HCT116 (cell line): ENCODE data around the gene ZFYVE19. TPM values are rescaled to one million over a fixed set of nuclear protein-coding genes. Genes with fewer than 3 reads are reported as not detected.

Source experiments
- ATAC-seq: fragments of 200-7000 bp; cut with Tn5 transposase; 2 replicates; pipeline ENCODE4 v1.9.1; 2020; ENCODE audit warnings: mild to moderate bottlenecking, moderate library complexity
- BruUV-seq: library from RNA; stranded (reverse); fragments of 400-500 nt; replicated peaks from 2 replicates; lab custom pipeline; 2021; lab: Mats Ljungman, UMichigan
- CTCF ChIA-PET: fragments of 300-600 bp; sonication (Branson Sonifier 250); formaldehyde crosslinking; loops from one replicate; lab custom pipeline; 2021; ENCODE audit warnings: antibody characterized with exemption; lab: Charles Lee
- POLR2A ChIA-PET: fragments of 300-600, 350-600 bp; sonication (Branson Sonifier 250); formaldehyde crosslinking; loops from one replicate; lab custom pipeline; 2021; ENCODE audit warnings: antibody characterized with exemption; lab: Charles Lee
- RAD21 ChIA-PET, 2 experiments: fragments of 300-600 bp; sonication (Branson Sonifier 250); formaldehyde crosslinking; loops; one replicate each; lab custom pipeline; 2023; ENCODE audit warnings: low total read pairs in 2 of 2; ENCODE audit not compliant: uncharacterized antibody in 2 of 2, unreplicated experiment in 2 of 2, low non-redundant PET in 1 of 2; lab: Charles Lee
- DNase-seq: peaks from one replicate; pipeline ENCODE4 v3.0.0-alpha.2; 2010; ENCODE audit warnings: low read depth, low spot score
- H2AFZ ChIP-seq: fragments of 200-600 bp; shearing (Covaris generic), sonication (generic); 2 replicates; pipeline ENCODE4 v1.6.1; 2017; ENCODE audit warnings: low read depth, mixed run types, mixed read lengths, antibody characterized with exemption, low read length; ENCODE audit not compliant: poor library complexity, severe bottlenecking
- H3K27ac ChIP-seq: 2 replicates; pipeline ENCODE4 v1.5.1; 2012; ENCODE audit warnings: low read depth, low read length
- H3K27me3 ChIP-seq: fragments of 200-600 bp; sonication (generic); 2 replicates; pipeline ENCODE4 v1.6.1; 2016; ENCODE audit warnings: mixed run types, low read length, mixed read lengths; ENCODE audit not compliant: insufficient read depth
- H3K36me3 ChIP-seq, 2 experiments: fragments of 200-500 bp in 1 of 2; fragments of 200-600 bp in 1 of 2; sonication (Bioruptor generic) in 1 of 2; sonication (generic) in 1 of 2; 2 replicates each; pipeline versions ENCODE4 v1.5.1 to v1.6.1; 2014 to 2016; ENCODE audit warnings: low read length in 2 of 2, inconsistent platforms in 1 of 2, mixed read lengths in 1 of 2, mixed run types in 1 of 2; ENCODE audit not compliant: insufficient read depth in 2 of 2, control insufficient read depth in 1 of 2
- H3K4me1 ChIP-seq, 2 experiments: fragments of 200-600 bp in 1 of 2; sonication (generic) in 1 of 2; 2 replicates each; pipeline versions ENCODE4 v1.5.1 to v1.6.1; 2012 to 2017; ENCODE audit warnings: low read length in 2 of 2, inconsistent platforms in 1 of 2, mild to moderate bottlenecking in 1 of 2, mixed read lengths in 1 of 2, mixed run types in 1 of 2, moderate library complexity in 1 of 2; ENCODE audit not compliant: insufficient read depth in 2 of 2, control insufficient read depth in 1 of 2
- H3K4me2 ChIP-seq: fragments of 200-600 bp; sonication (generic); 2 replicates; pipeline ENCODE4 v1.6.1; 2017; ENCODE audit warnings: mixed run types, low read length, mixed read lengths
- H3K4me3 ChIP-seq, 2 experiments: fragments of 200-600 bp in 1 of 2; sonication (generic) in 1 of 2; replicated peaks in 1 of 2; 2 replicates each; pipeline ENCODE4 v1.5.1; 2011 to 2016; ENCODE audit warnings: low read length in 2 of 2, control low read depth in 1 of 2, low read depth in 1 of 2, mild to moderate bottlenecking in 1 of 2, mixed read lengths in 1 of 2, mixed run types in 1 of 2
- H3K79me2 ChIP-seq: fragments of 200-600 bp; sonication (generic); 2 replicates; pipeline ENCODE4 v1.6.1; 2017; ENCODE audit warnings: mild to moderate bottlenecking, mixed run types, low read length, moderate library complexity, mixed read lengths; ENCODE audit not compliant: insufficient read depth
- H3K9ac ChIP-seq: fragments of 200-600 bp; sonication (generic); 2 replicates; pipeline ENCODE4 v1.6.1; 2016; ENCODE audit warnings: low read length, mixed read lengths
- H3K9me2 ChIP-seq: fragments of 200-600 bp; sonication (generic), shearing (Covaris generic); 2 replicates; pipeline ENCODE4 v1.6.1; 2017; ENCODE audit warnings: mixed run types, mild to moderate bottlenecking, moderate library complexity; ENCODE audit not compliant: insufficient read depth
- H3K9me3 ChIP-seq, 2 experiments: fragments of 200-500 bp in 1 of 2; fragments of 200-600 bp in 1 of 2; sonication (Bioruptor generic) in 1 of 2; sonication (generic) in 1 of 2; 2 replicates each; pipeline ENCODE4 v1.6.1; 2014 to 2017; ENCODE audit warnings: low read length in 2 of 2, mixed read lengths in 2 of 2, inconsistent platforms in 1 of 2, low read depth in 1 of 2, mild to moderate bottlenecking in 1 of 2, mixed run types in 1 of 2, moderate library complexity in 1 of 2; ENCODE audit not compliant: control insufficient read depth in 1 of 2, insufficient read depth in 1 of 2
- H4K20me1 ChIP-seq: fragments of 200-600 bp; sonication (generic), shearing (Covaris generic); 2 replicates; pipeline ENCODE4 v1.6.1; 2017; ENCODE audit warnings: mixed run types, mild to moderate bottlenecking, moderate library complexity; ENCODE audit not compliant: insufficient read depth
- CTCF ChIP-seq, 3 experiments: fragments of 200-600 bp in 1 of 3; sonication (generic) in 1 of 3; IDR thresholded peaks in 2 of 3; conservative IDR thresholded peaks in 1 of 3; 2 replicates each; pipeline ENCODE4 v1.5.1; 2012 to 2017; ENCODE audit warnings: low read depth in 2 of 3, low read length in 2 of 3, antibody characterized with exemption in 1 of 3, borderline replicate concordance in 1 of 3, control low read depth in 1 of 3, mild to moderate bottlenecking in 1 of 3, mixed read lengths in 1 of 3, mixed run types in 1 of 3, moderate library complexity in 1 of 3; ENCODE audit not compliant: insufficient read depth in 1 of 3
- ELF1 ChIP-seq: IDR thresholded peaks from 2 replicates; pipeline ENCODE4 v1.6.1; 2012; ENCODE audit warnings: low read depth, borderline replicate concordance
- MAX ChIP-seq: IDR thresholded peaks from 2 replicates; pipeline ENCODE4 v1.6.1; 2012
- RAD21 ChIP-seq: IDR thresholded peaks from 2 replicates; pipeline ENCODE4 v1.6.1; 2012; ENCODE audit warnings: low read depth, mild to moderate bottlenecking
- SRF ChIP-seq: IDR thresholded peaks from 2 replicates; pipeline ENCODE4 v1.6.1; 2012; ENCODE audit warnings: low read depth
- ZNF274 ChIP-seq: fragments of 200-500 bp; sonication (Bioruptor generic); IDR thresholded peaks from 2 replicates; pipeline ENCODE4 v1.6.1; 2014; ENCODE audit warnings: mild to moderate bottlenecking, low read depth, low read length, inconsistent platforms
- intact Hi-C: fragments of 100-400 bp; cut with micrococcal nuclease; formaldehyde crosslinking; loops from 2 replicates; pipeline ENCODE4 v1.10.0; 2022
- total RNA-seq: library from RNA; stranded (reverse); gene quantifications from one replicate; pipeline ENCODE4 v1.2.1, GENCODE V29; 2021; ENCODE audit not compliant: unreplicated experiment

Gene ZFYVE19
- total RNA-seq, 1 experiment from 2014 or later: 29.1 TPM

DNA sequence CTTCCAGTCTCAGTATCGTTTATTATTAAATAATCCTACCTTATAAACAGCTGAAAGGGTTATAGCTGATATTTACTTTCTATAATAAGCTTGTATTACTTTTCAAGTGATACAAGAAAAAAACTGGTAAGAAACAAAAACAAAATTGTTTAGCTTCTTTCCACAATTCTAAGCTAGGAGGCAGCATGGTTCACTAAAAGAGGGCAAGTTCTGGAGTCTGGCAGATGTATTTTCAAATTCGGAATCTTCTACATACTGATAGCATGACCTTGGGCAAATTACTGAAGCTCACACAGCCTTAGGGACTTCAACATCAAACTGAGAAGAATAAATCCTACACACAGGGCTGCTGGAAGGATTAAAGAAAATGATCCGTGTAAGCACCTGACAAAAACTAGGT lies 21.7 kb upstream of the ZFYVE19 start:
- Histone ChIP-seq H3K4me3 (no peak overlapping the region), H3K9ac (peak overlapping the region; percentile 64; the same call in 1 of the 2 replicates), H3K36me3 (no peaks in the 10 kb centered on the region), H2AFZ (no peak overlapping the region), H4K20me1 (peaks cover 12% of the 10 kb centered on the region; the same call in 1 of the 2 replicates), H3K9me2 (no peaks in the 10 kb centered on the region), H3K79me2 (peaks cover 18% of the 10 kb centered on the region; the same call in 1 of the 2 replicates), H3K27ac (no peak overlapping the region), H3K27me3 (no peaks in the 10 kb centered on the region), H3K4me2 (peak overlapping the region; percentile 76; the same call in 1 of the 2 replicates), H3K9me3 (no peaks in the 10 kb centered on the region), H3K4me1 (peaks cover 54 to 70% of the 10 kb centered on the region in 2 experiments)
- POLR2A ChIA-PET: interaction anchor here (1.0 to 1.1 kb wide), 2 partner anchors 9 to 59 kb away, joined by 3 to 4 read pairs; partner anchors contain the start of gene SPINT1
- CTCF ChIA-PET: interaction anchor here (0.6 to 6.0 kb wide), 14 partner anchors 12 to 145 kb away, joined by 3 to 49 read pairs (median 4); partner anchors contain the start of genes SPINT1, VPS18 and ZFYVE19
- no TSS peak for BruUV-seq
- no peak for ATAC-seq
- TF ChIP-seq MAX (no peak), CTCF (IDR thresholded peaks at IDR 0.05 in 2 of 3, conservative IDR thresholded peaks at IDR 0.05 in 1 of 3; ENCODE audit: borderline replicate concordance in 1 of 3, insufficient read depth in 1 of 3, low read depth in 2 of 3, low read length in 2 of 3) (peak in 2 of 3 experiments; percentile 13 to 41; a peak in 3 of 6 replicates)
- intact Hi-C loops: loop anchor here (10.0 kb wide), 1 partner anchor 190 kb away; the partner anchor contains the start of gene KNL1
- RAD21 ChIA-PET: interaction anchor here (1.0 to 1.5 kb wide), 3 partner anchors 73 to 109 kb away, joined by 3 to 8 read pairs (median 4); partner anchors contain the start of gene VPS18 (in 1 of the 2)
- DNase-seq: no peak

- ATAC-seq: no peak
- H3K27me3 ChIP-seq: no peaks in the 10 kb centered on the region
- ChIA-PET CTCF (interaction anchor here (0.6 to 6.0 kb wide), 13 partner anchors 11 to 266 kb away, joined by 3 to 49 read pairs (median 4); partner anchors contain the start of genes DNAJC17, VPS18 and ZFYVE19), POLR2A (interaction anchor here (0.7 to 1.1 kb wide), 3 partner anchors 9 to 58 kb away, joined by 3 to 4 read pairs (median 3); partner anchors contain the start of gene SPINT1)
- no peaks in the 10 kb centered on the region for H3K36me3 ChIP-seq
- H3K27ac ChIP-seq: no peak overlapping the region; the same call in 1 of the 2 replicates
- H3K9ac ChIP-seq: peak overlapping the region; percentile 64; the same call in 1 of the 2 replicates
- H3K4me1 ChIP-seq: peaks cover 61 to 76% of the 10 kb centered on the region in 2 experiments
- H3K4me2 ChIP-seq: peak overlapping the region; percentile 76; the same call in 1 of the 2 replicates
- intact Hi-C loops: loop anchor here (2.0 to 10.0 kb wide), 2 partner anchors 59 to 191 kb away; partner anchors contain the start of genes KNL1 and SPINT1
- BruUV-seq: no TSS peak
- TF ChIP-seq ELF1: no peak
- no peak for TF ChIP-seq SRF
- TF ChIP-seq ZNF274: no peak
- no peak for TF ChIP-seq RAD21
- TF ChIP-seq, all 23 proteins: peak for 0
- H4K20me1 ChIP-seq: peaks cover 12% of the 10 kb centered on the region; the same call in 1 of the 2 replicates
- H2AFZ ChIP-seq: no peak overlapping the region
- peaks cover 22% of the 10 kb centered on the region for H3K79me2 ChIP-seq
- no peak for DNase-seq
- no peaks in the 10 kb centered on the region for H3K9me3 ChIP-seq
- no peaks in the 10 kb centered on the region for H3K9me2 ChIP-seq
- no peak overlapping the region for H3K4me3 ChIP-seq
- RAD21 ChIA-PET: interaction anchor here in 1 of 2 experiments (1.0 to 1.5 kb wide), 2 partner anchors 106 to 108 kb away, joined by 3 to 8 read pairs; partner anchors contain the start of gene VPS18
Measured at GRCh38 chr15:40785814-40786213, 21.1 kb upstream of the ZFYVE19 start.
